Esophagus squamous epithelium (tissue), 5 donors: ENCODE data around the gene CLSTN2. TPM values are rescaled to one million over a fixed set of nuclear protein-coding genes. Genes with fewer than 3 reads are reported as not detected.

Source experiments
- DNase-seq: peaks from one replicate; lab custom pipeline; 2025; lab: John Stamatoyannopoulos, UW
- H3K27ac ChIP-seq, 4 donors: fragments of 200-600 bp; sonication (generic); one replicate each; pipeline ENCODE4 v1.5.1; 2016 to 2019; ENCODE audit warnings: mild to moderate bottlenecking in 1 of 4
- H3K27me3 ChIP-seq, 4 donors: fragments of 200-600 bp; sonication (generic); 1 replicate in 3 of 4; 2 replicates in 1 of 4; pipeline versions ENCODE4 v1.5.1 to v1.6.0; 2017 to 2021; ENCODE audit warnings: antibody characterized with exemption in 1 of 4
- H3K36me3 ChIP-seq, 3 donors: fragments of 200-600 bp; sonication (generic); one replicate each; pipeline ENCODE4 v1.5.1; 2016 to 2019
- H3K4me1 ChIP-seq, 3 donors: fragments of 200-600 bp; sonication (generic); one replicate each; pipeline ENCODE4 v1.5.1; 2017 to 2019
- H3K4me3 ChIP-seq, 4 donors: fragments of 200-600 bp; sonication (generic); 1 replicate in 3 of 4; 2 replicates in 1 of 4; pipeline ENCODE4 v1.5.1; 2016 to 2019; ENCODE audit warnings: mild to moderate bottlenecking in 2 of 4, moderate library complexity in 1 of 4
- H3K9me3 ChIP-seq, 3 donors: fragments of 200-600 bp; sonication (generic); one replicate each; pipeline ENCODE4 v1.5.1; 2016 to 2019
- POLR2A ChIP-seq, 4 donors: fragments of 450-650 bp; IDR thresholded peaks; one replicate each; pipeline ENCODE4 v1.6.1; 2017; ENCODE audit warnings: antibody characterized with exemption in 4 of 4, mild to moderate bottlenecking in 4 of 4, moderate library complexity in 3 of 4
- WGBS, 2 donors: methylation state at CpG; one replicate each; pipeline ENCODE4 v1.1.5; 2018; 5-methylcytosine and 5-hydroxymethylcytosine counted together
- intact Hi-C: fragments of 100-400 bp; cut with DNase I; formaldehyde crosslinking; loops from one replicate; pipeline ENCODE4 v1.15.0; 2022
- total RNA-seq, 4 donors: library from RNA; depleted of rRNA; stranded (reverse); fragments of >200 nt; gene quantifications; one replicate each; pipeline ENCODE4 v1.1.0, GENCODE V29; 2016
- TF ChIP-seq, protein P1 (sequence below), 6 experiments: fragments of 450-650 bp in 4 of 6; fragments of 200-600 bp in 2 of 6; sonication (generic) in 2 of 6; IDR thresholded peaks; one replicate each; pipeline ENCODE4 v1.5.1; 2016 to 2019; ENCODE audit warnings: antibody characterized with exemption in 6 of 6, mild to moderate bottlenecking in 4 of 6, moderate library complexity in 4 of 6
- donor health status: DM: yes; HTN: yes; CAD: no.

Gene CLSTN2
- total RNA-seq, 4 donors from 2014 or later: 0.53 to 5.0 (median 3.1) TPM

DNA sequence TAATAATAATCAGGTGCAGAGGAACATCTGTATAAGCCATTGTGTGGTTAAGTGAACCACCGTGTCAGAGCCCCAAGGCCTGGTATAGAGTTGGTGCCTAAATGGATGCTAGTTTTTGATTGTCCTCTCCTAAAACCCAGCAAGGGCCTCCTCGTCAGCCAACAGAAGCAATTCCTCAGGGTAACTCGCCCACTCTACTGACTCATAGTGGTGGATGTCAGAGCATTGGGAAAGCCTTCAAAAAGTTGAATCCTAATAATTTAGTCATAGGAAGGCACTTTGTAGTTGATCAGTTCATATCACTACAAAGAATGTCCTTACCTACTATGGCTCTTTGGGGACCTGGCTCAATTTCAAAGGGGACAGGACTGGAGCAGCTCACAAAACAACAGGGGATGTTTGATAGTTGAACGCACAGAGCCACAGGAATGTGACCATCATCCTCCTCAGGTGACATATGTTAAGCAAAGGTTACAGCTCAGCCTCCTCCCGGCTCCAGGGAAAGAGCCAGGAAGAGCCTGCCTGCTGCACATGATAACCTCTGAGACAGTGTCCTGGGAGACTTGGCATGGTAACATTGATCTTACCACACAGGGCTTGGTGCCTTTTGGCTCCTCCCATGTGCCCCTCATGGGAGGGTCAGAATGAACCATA lies 338.7 kb downstream of the CLSTN2 start:
- DNase-seq: no peak
- WGBS, 2 donors: 70 to 74% methylated on average over 5 of the region's 5 CpGs
- peaks cover 0 to 6% (median 0%) of the 10 kb centered on the region in 4 donors for H3K27me3 ChIP-seq
- no peaks in the 10 kb centered on the region for H3K4me1 ChIP-seq
- H3K36me3 ChIP-seq: no peaks in the 10 kb centered on the region
- H3K27ac ChIP-seq: no peak overlapping the region
- TF ChIP-seq, protein P1, sequence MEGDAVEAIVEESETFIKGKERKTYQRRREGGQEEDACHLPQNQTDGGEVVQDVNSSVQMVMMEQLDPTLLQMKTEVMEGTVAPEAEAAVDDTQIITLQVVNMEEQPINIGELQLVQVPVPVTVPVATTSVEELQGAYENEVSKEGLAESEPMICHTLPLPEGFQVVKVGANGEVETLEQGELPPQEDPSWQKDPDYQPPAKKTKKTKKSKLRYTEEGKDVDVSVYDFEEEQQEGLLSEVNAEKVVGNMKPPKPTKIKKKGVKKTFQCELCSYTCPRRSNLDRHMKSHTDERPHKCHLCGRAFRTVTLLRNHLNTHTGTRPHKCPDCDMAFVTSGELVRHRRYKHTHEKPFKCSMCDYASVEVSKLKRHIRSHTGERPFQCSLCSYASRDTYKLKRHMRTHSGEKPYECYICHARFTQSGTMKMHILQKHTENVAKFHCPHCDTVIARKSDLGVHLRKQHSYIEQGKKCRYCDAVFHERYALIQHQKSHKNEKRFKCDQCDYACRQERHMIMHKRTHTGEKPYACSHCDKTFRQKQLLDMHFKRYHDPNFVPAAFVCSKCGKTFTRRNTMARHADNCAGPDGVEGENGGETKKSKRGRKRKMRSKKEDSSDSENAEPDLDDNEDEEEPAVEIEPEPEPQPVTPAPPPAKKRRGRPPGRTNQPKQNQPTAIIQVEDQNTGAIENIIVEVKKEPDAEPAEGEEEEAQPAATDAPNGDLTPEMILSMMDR (IDR thresholded peaks at IDR 0.05): no peak
- no peak for TF ChIP-seq POLR2A (IDR thresholded peaks at IDR 0.05)
- intact Hi-C loops: no loop called here
- H3K4me3 ChIP-seq: no peak overlapping the region
- H3K9me3 ChIP-seq: no peaks in the 10 kb centered on the region

DNA sequence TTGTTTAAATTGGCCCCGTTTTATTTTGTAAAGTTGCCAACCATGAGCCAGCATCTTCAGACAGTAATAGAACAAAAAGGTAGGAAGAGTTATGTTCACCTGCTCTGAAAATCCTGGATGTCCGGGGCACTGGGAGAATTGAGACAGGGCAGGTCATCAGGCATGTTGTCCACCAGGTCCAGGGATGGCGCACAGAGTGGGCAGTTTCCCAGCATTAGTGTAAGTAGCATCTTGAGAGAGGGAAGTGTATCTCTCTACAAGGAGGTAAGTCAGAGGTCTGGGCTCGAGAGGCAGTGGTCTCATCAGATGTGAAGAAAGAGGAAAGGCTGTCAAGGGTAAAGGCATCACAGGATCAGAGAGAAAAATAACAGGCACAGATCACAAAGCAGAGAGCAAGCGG lies 339.4 kb downstream of the CLSTN2 start:
- DNase-seq: no peak
- H3K27ac ChIP-seq: no peak overlapping the region
- no peak for TF ChIP-seq POLR2A (IDR thresholded peaks at IDR 0.05)
- TF ChIP-seq, protein P1 (IDR thresholded peaks at IDR 0.05): no peak
- H3K9me3 ChIP-seq: no peaks in the 10 kb centered on the region
- H3K4me3 ChIP-seq: no peak overlapping the region
- H3K27me3 ChIP-seq: peaks cover 0 to 6% (median 0%) of the 10 kb centered on the region in 4 donors
- 64 to 81% methylated on average over 5 of the region's 5 CpGs for WGBS, 2 donors
- intact Hi-C loops: no loop called here
- H3K4me1 ChIP-seq: no peaks in the 10 kb centered on the region
- no peaks in the 10 kb centered on the region for H3K36me3 ChIP-seq

DNA sequence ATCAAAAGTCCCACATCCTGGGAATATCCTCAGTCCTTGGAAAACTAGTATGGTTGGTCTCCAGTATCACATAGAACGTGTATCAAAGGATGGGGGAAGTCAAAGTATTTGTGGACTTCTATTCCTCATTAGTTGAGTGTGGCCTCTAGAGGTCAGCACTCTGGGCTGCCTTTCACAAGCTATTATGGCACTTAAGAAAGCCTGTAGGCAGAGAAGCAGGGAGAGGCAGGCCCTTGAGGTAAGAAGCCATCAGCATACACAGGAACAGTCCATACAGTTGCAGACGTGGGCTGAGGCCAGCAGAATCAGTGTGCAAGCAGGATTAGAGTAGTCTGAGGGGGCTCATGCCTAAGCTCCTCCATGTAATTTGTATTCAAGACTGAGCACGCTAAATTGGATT lies 341.7 kb downstream of the CLSTN2 start:
- Histone ChIP-seq H3K27ac (no peak overlapping the region), H3K36me3 (no peaks in the 10 kb centered on the region), H3K9me3 (no peaks in the 10 kb centered on the region), H3K4me3 (no peak overlapping the region), H3K27me3 (peaks cover 0 to 25% (median 0%) of the 10 kb centered on the region in 4 donors), H3K4me1 (no peaks in the 10 kb centered on the region)
- WGBS, 2 donors: 49 to 62% methylated on average over 3 of the region's 3 CpGs
- no peak for DNase-seq
- TF ChIP-seq, protein P1 (IDR thresholded peaks at IDR 0.05): peak in 1 of 6 experiments; percentile 27
- no peak for TF ChIP-seq POLR2A (IDR thresholded peaks at IDR 0.05)
- intact Hi-C loops: no loop called here

DNA sequence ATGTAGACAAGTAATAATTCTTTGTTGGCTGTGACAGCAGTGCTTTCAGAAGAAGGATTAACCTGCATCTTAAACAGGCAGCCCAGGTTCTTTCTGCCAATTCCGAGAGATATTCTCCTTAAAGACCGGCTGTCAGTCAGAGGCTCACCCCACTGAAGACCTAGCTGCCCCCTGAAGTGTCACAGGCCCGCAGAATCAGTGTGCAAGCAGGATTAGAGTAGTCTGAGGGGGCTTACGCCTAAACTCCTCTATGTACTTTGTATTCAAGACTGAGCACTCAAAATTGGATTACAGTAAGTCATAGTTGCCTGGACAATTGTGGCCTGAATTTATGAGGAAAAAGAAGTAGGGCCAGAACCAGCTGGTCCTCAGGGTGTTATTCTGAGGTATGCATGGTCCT lies 342.9 kb downstream of the CLSTN2 start:
- intact Hi-C loops: no loop called here
- TF ChIP-seq, protein P1 (IDR thresholded peaks at IDR 0.05): no peak
- TF ChIP-seq POLR2A (IDR thresholded peaks at IDR 0.05): no peak
- no peaks in the 10 kb centered on the region for H3K4me1 ChIP-seq
- no peak overlapping the region for H3K4me3 ChIP-seq
- no peaks in the 10 kb centered on the region for H3K9me3 ChIP-seq
- no peak overlapping the region for H3K27ac ChIP-seq
- WGBS, 2 donors: 62 to 77% methylated on average over 2 to 4 of the region's 4 CpGs
- DNase-seq: no peak
- H3K36me3 ChIP-seq: no peaks in the 10 kb centered on the region
- peaks cover 0 to 33% (median 0%) of the 10 kb centered on the region in 4 donors for H3K27me3 ChIP-seq

DNA sequence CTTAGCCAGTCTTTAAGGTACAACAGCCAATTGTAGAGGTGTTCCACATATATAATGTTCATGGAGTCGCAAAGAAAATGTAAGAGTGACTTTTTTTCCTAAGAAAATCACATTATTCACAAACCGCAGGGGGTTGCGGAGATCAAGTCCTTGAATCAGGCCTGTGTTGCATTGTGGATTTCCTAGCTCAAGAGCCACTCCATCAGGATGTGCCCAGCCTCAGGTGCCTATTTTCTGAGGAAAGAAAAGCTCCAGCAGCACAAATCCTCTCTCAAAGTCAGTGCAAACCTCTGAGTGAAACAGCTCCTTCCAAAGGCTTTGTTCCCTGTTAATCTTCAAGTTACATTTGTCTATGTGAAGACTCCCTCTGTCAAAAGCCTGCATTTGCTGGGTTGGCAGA lies 349.4 kb downstream of the CLSTN2 start:
- no peak for TF ChIP-seq POLR2A (IDR thresholded peaks at IDR 0.05)
- TF ChIP-seq, protein P1 (IDR thresholded peaks at IDR 0.05): no peak
- Histone ChIP-seq H3K36me3 (no peaks in the 10 kb centered on the region), H3K27me3 (peaks cover 0 to 75% (median 0%) of the 10 kb centered on the region in 4 donors), H3K4me1 (no peaks in the 10 kb centered on the region), H3K4me3 (no peak overlapping the region), H3K27ac (no peak overlapping the region), H3K9me3 (no peaks in the 10 kb centered on the region)
- intact Hi-C loops: no loop called here
- DNase-seq: no peak
- WGBS, 2 donors: 92 to 95% methylated on average over 3 of the region's 3 CpGs
